GM12891 (cell line): ENCODE results near the gene PIAS4.

Experiments used
- DNase-seq: peaks from one replicate; pipeline ENCODE4 v3.0.0; 2011; ENCODE audit warnings: low spot score; ENCODE audit not compliant: insufficient read length
- FAIRE-seq: peaks from 2 replicates; lab custom pipeline; 2011; peaks lifted over from hg19 to GRCh38; lab: Jason Lieb, UNC
- PAX5 ChIP-seq: IDR thresholded peaks from 2 replicates; pipeline ENCODE4 v1.6.1; 2011; ENCODE audit warnings: low read length, moderate library complexity, mild to moderate bottlenecking; ENCODE audit not compliant: insufficient read depth, severe bottlenecking
- POLR2A ChIP-seq: IDR thresholded peaks from 2 replicates; pipeline ENCODE4 v1.6.1; 2011; ENCODE audit warnings: low read depth, low read length, control low read depth
- POLR2AphosphoS5 ChIP-seq: IDR thresholded peaks from 2 replicates; pipeline ENCODE4 v1.6.1; 2011; ENCODE audit warnings: low read depth, low read length, control low read depth
- POU2F2 ChIP-seq: IDR thresholded peaks from 2 replicates; pipeline ENCODE4 v1.6.1; 2011; ENCODE audit warnings: low read depth, mild to moderate bottlenecking, control low read depth, low read length, moderate library complexity
- SPI1 ChIP-seq: IDR thresholded peaks from 2 replicates; pipeline ENCODE4 v1.6.1; 2011; ENCODE audit warnings: low read depth, low read length, control low read depth
- TAF1 ChIP-seq: IDR thresholded peaks from 2 replicates; pipeline ENCODE4 v1.6.1; 2011; ENCODE audit warnings: low read depth, low read length, control low read depth

The PIAS4 gene

DNA sequence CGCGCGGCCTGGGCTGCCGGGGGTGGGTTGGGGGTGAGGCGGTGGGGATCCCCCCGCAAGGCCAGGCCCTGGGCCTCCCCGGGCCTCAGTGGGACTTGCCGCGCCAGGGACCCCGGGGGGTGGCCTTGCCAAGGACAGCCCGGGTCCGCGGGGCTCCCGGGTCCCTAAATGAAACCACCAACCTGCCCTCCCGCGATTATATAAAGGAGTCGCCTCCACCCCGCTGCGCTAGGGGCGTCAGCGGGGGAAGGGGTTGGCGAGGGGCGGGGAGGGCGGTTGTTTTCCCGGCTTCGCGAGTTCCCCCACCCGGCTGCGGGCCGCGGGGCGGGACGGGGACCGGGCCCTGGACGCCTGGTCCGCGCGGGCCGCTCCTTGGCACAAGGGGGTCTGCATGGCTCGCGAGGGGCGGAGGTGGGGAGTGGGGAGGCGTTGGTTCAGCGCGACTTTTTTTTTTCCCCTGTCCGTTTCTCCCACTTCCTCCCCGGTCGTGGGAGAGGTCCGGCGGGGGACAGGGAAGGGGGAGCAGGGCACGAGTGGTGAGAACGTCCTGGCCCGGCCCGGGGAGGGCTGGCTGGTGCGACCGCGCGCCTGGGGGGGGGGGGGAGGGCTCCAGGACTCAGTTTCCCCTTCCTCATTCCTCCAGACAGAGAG is 60.0 kb downstream of the PIAS4 start:
- no peak for FAIRE-seq
- DNase-seq = no peak
- TF ChIP-seq SPI1 = peak; percentile 52
- no peak for TF ChIP-seq POLR2AphosphoS5

DNA sequence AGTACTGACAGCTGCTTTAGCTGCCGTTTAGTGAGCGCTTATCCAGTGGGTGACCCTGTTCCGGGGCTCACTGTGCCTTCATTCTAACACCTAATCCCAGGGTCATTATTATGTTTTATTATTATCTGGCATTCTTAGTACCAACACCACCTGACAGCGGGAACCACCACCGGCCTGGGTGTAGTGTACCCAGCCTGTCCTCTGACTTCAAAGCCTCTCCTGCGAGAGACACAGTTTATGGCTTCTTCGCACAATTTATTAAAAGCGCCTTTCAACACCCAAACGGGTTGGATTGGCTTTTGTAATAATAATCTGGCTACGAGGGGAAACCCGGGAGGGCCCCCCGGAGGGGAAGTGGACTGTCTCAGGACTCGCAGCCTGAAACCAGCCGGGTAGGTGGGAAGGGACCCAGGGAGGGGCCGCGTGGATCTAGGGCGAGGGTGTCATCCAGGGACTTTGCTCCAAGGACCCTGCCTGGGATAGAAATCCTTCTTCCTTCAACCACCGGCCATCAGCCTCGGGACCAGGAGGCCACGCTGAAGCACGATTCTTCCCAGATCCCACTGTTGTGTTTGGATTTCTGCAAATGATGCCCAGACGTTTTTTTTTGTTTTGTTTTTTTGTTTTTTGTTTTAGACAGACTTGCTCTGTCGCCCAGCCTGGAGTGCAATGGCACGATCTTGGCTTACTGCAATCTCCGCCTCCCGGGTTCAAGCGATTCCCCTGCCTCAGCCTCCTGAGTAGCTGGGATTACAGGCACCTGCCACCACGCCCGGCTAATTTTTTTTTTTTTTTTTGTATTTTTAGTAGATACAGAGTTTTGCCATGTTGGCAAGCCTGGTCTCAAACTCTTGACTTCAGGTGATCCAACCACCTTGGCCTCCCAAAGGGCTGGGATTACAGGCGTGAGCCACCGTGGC is 60.8 kb downstream of the PIAS4 start:
- peak; percentile 16 for FAIRE-seq
- no peak for DNase-seq
- TF ChIP-seq POU2F2 (no peak), SPI1 (peak; percentile 58)

DNA sequence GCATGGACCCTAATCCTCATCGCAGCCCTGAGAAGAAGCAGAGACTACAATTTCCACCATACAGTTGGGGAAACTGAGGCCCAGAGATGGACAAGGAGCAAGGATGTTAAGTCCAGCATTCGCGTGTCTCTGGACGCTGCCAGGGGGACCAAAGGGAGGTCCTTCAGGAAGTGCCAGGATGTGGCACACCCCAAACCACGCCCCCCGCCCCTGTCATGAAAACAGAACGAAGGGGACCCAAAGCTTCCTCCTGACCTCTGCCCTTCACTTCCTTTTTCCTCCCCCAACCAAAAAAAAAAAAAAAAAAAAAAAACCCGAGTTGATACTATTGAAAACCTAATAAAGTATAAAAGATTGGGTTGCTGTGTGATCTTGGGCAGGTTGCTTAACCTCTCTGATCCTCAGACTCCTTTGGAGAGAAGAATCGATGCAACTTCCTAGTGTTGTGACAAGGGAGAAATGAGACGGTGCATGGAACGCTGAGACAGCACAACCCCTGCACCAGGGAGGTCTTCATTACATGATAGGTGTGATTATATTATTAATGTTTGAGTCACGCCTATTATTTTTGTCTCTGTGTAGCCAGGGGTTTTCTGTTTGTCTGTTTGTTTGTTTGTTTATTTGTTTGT is 61.9 kb downstream of the PIAS4 start:
- DNase-seq (no peak), FAIRE-seq (no peak)
- TF ChIP-seq TAF1 = no peak
- TF ChIP-seq POLR2AphosphoS5 = no peak
- TF ChIP-seq SPI1 = no peak
- TF ChIP-seq POU2F2 = no peak
- no peak for TF ChIP-seq PAX5
- no peak for TF ChIP-seq POLR2A

DNA sequence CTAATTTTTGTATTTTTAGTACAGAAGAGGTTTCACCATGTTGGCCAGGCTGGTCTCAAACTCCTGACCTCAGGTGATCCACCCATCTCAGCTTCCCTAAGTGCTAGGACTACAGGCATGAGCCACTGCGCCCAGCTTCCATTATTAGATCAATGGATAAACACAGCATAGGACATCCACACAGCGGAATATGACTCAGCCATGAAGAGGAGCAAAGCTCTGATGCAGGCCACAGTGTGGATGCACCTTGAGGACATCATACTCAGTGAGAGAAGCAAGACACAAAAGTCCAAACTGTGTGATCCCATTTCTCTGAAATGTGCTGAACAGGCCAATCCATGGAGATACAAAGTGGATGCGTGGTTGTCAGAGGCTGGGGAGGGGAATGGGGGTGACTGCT is 64.1 kb downstream of the PIAS4 start:
- no peak for FAIRE-seq

DNA sequence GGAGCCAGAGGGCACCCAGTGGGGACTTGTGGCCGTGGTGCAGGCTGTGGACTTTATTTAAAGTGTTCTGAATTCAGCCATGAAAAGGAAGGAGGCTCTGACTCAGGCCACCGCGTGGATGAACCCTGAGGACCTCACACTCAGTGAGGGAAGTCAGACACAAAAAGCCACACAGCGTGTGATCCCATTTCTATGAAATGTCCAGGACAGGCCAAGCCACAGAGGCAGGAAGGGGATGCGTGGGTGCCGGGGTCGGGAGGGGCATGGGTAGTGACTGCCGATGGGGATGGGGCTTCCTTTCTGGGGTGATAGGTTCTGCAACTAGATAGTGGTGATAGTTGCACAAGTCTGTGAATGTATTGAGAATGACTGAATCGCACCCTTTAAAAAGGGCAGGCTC is 67.8 kb downstream of the PIAS4 start:
- no peak for DNase-seq
- FAIRE-seq = no peak
- TF ChIP-seq POLR2A = no peak
- TF ChIP-seq POLR2AphosphoS5 = no peak
- TF ChIP-seq PAX5 = no peak

More for the DNA sequence above, 64.1 kb downstream of the PIAS4 start:
- TF ChIP-seq SPI1 = no peak
- TF ChIP-seq POLR2AphosphoS5 = no peak
- TF ChIP-seq POLR2A = no peak
- TF ChIP-seq TAF1 = no peak
- TF ChIP-seq POU2F2 = no peak
- no peak for TF ChIP-seq PAX5
- DNase-seq = no peak

DNA sequence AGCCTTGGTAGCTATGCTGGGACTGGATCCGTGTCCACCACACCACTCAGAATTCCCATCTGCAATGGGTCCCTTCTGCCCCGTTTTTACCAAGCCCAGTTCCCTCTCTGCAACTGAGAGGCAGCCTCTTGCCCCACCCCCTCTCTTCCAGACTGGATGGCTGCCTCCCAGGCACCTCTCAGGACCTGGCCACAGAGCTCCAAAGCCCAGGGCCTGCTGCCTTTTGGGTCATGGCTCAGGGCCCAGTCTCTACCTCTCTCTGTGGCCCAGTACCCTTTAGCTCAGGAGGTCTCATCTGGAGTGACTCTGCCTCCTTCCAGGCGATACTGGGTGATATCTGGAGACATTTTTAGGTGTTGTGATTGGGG is 69.5 kb downstream of the PIAS4 start:
- no peak for TF ChIP-seq SPI1
- TF ChIP-seq POU2F2 = no peak
- no peak for TF ChIP-seq POLR2AphosphoS5
- no peak for TF ChIP-seq POLR2A
- no peak for TF ChIP-seq TAF1
- no peak for TF ChIP-seq PAX5
- no peak for DNase-seq
- peak; percentile 45 for FAIRE-seq

DNA sequence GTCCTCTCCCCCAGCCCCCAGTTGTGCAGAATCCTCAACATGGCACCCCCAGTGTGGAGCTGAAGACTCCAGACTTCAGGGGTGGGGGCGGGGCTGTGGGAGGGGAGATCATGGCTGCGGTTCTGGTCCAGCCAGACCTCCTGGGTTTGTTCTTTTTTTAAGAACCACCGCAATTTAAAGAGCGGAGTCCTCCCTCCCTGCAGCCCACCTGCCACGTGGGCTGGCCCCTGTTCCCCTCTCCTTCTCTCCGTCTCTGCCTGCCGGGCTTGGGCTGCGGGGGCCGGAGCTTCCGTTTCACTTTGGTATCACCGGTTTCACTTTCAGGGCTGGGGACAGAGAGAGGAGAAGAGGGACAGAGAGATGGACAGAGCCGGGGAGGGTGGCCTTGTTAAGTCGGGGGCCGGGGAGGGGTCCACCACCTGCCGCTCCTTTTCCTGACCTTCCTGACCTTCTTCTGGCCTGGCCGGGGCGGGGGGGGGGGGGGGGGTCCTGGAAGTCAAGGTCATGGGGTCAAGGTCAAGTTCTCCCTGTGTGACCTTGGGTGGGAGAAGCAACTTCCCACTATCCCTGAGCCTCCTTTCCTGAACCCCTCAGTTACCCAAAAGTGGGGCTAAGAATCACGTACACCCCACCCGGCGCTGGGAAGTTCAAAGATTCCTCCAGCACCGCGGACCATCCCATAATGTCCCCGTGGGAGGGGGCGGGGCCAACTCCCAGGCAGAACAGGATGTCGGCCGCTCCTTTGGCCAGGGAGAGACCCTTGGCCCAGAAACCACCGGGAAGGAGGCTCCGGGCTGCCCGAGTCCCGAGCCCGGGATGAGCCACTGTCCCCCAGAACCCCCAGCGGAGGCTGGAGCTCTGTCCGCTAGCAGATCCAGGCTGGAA is 70.5 kb downstream of the PIAS4 start:
- FAIRE-seq (peak; percentile 85), DNase-seq (peak; percentile 76)
- peak; percentile 37; the same call in 1 of the 2 replicates for TF ChIP-seq SPI1
- TF ChIP-seq POLR2A = no peak
- no peak for TF ChIP-seq POU2F2

DNA sequence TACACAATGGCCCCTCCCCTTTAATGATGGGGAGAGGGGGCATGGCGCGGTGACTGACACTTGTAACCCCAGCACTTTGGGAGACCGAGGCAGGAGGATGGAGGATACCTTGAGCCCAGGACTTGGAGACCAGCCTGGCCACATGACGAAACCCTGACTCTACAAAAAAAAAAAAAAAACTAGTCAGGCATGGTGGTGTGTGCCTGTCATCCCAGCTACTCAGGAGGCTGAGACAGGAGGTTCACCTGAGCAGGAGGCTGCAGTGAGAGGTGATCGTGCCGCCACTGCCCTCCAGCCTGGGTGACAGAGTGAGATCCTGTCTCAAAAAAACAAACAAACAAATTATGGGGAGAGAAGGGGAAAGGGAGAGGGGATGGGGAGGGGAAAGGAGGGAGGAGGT is 72.9 kb downstream of the PIAS4 start:
- TF ChIP-seq SPI1 (no peak), TAF1 (no peak), POLR2AphosphoS5 (no peak), POLR2A (no peak), PAX5 (no peak), POU2F2 (no peak)
- FAIRE-seq = no peak
- DNase-seq = no peak

DNA sequence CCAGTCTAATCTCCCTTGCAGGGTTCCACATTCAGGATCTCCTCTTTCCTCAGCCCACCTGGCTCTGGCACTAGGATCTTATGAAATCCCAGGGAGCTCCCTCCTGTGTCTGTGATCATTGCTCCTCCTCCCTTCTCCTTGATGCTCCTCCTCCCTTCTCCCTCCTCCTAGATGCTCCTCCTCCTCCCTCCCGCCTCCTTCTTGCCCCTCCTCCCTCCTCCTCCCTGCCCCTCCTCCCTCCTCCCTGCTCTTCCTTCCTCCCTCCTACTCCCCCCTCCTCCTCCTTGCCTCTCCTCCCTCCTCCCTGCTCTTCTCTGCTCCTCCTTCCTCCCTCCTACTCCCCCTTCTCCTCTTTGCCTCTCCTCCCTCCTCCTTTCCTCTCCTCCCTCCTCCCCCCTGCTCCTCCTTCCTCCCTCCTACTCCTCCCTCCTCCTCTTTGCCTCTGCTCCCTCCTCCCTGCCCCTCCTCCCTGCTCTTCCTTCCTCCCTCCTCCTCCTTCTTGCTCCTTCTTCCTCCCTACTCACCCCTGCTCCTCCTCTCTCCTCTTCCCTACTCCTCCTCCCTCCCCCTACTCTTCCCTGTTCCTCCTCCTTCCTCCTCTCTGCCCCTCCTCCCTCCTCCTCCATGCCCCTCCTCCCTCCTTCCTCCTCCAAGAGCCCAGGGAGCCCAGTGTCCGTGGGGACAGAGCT is 74.0 kb downstream of the PIAS4 start:
- DNase-seq (no peak), FAIRE-seq (no peak)
- TF ChIP-seq POLR2AphosphoS5 (no peak), PAX5 (no peak), POU2F2 (no peak), TAF1 (no peak), POLR2A (no peak), SPI1 (no peak)
